H1 (cell line): ENCODE measurements around the gene FLNC. TPM values are rescaled to one million over a fixed set of nuclear protein-coding genes. Genes with fewer than 3 reads are reported as not detected.

ENCODE experiments used
- CTCF ChIA-PET: fragments of 300-600 bp; sonication (Branson Sonifier 250); formaldehyde crosslinking; loops from one replicate; lab custom pipeline; 2021; ENCODE audit not compliant: partially characterized antibody; lab: Charles Lee
- POLR2A ChIA-PET: fragments of 300-600 bp; sonication (Branson Sonifier 250); formaldehyde crosslinking; loops from one replicate; lab custom pipeline; 2021; ENCODE audit warnings: inconsistent platforms; ENCODE audit not compliant: partially characterized antibody; lab: Charles Lee
- DNase-seq, 2 experiments: peaks; one replicate each; pipeline versions ENCODE4 v3.0.0 to v3.0.0-alpha.2; 2010 to 2022; ENCODE audit warnings: low spot score in 2 of 2, low read depth in 1 of 2, mixed read lengths in 1 of 2
- FAIRE-seq: peaks from 2 replicates; lab custom pipeline; 2011; peaks lifted over from hg19 to GRCh38; lab: Jason Lieb, UNC
- H2AFZ ChIP-seq: 2 replicates; pipeline ENCODE4 v1.8.1; 2012; ENCODE audit warnings: low read length, inconsistent platforms
- H2AK5ac ChIP-seq: 2 replicates; pipeline ENCODE4 v1.6.1; 2013; ENCODE audit warnings: low read depth, low read length
- H2BK120ac ChIP-seq: replicated peaks from 2 replicates; pipeline ENCODE3; 2013; ENCODE audit warnings: low read depth, low read length, inconsistent platforms
- H2BK12ac ChIP-seq: 2 replicates; pipeline ENCODE4 v1.6.1; 2013; ENCODE audit warnings: low read depth, low read length
- H2BK15ac ChIP-seq: 2 replicates; pipeline ENCODE4 v1.6.1; 2013; ENCODE audit warnings: low read length
- H2BK20ac ChIP-seq: 2 replicates; pipeline ENCODE4 v1.6.1; 2013; ENCODE audit warnings: low read length
- H2BK5ac ChIP-seq: 2 replicates; pipeline ENCODE4 v1.6.1; 2013; ENCODE audit warnings: low read depth, low read length
- H3K14ac ChIP-seq: 2 replicates; pipeline ENCODE4 v1.6.1; 2013; ENCODE audit warnings: inconsistent platforms; ENCODE audit not compliant: insufficient read length
- H3K18ac ChIP-seq: 2 replicates; pipeline ENCODE4 v1.6.1; 2013; ENCODE audit warnings: low read length; ENCODE audit errors: extremely low read depth
- H3K23ac ChIP-seq: 2 replicates; pipeline ENCODE4 v1.6.1; 2013; ENCODE audit warnings: inconsistent platforms; ENCODE audit not compliant: insufficient read length
- H3K23me2 ChIP-seq: 2 replicates; pipeline ENCODE4 v1.6.1; 2013; ENCODE audit warnings: low read depth, low read length
- H3K27ac ChIP-seq: 2 replicates; pipeline ENCODE4 v1.6.1; 2011; ENCODE audit warnings: low read depth, low read length, inconsistent platforms
- H3K27me3 ChIP-seq, 4 experiments: replicated peaks in 1 of 4; 1 replicate in 1 of 4; 2 replicates in 3 of 4; pipeline versions ENCODE4 v1.6.1 to v1.8.1; 2011 to 2013; ENCODE audit warnings: low read length in 3 of 4, mild to moderate bottlenecking in 3 of 4, inconsistent platforms in 2 of 4, mixed read lengths in 2 of 4, moderate library complexity in 1 of 4; ENCODE audit not compliant: control insufficient read depth in 3 of 4, insufficient read depth in 3 of 4; ENCODE audit errors: extremely low read depth in 1 of 4
- H3K36me3 ChIP-seq, 4 experiments: 2 replicates each; pipeline versions ENCODE4 v1.6.1 to v1.8.1; 2011 to 2013; ENCODE audit warnings: mild to moderate bottlenecking in 4 of 4, low read length in 3 of 4, moderate library complexity in 2 of 4, control low read depth in 1 of 4, inconsistent platforms in 1 of 4; ENCODE audit not compliant: insufficient read depth in 4 of 4, control insufficient read depth in 2 of 4
- H3K4ac ChIP-seq: replicated peaks from 2 replicates; pipeline ENCODE3; 2013; ENCODE audit warnings: low read length, low read depth, mixed read lengths, inconsistent platforms; ENCODE audit not compliant: insufficient read length
- H3K4me1 ChIP-seq, 4 experiments: replicated peaks in 1 of 4; 1 replicate in 1 of 4; 2 replicates in 3 of 4; pipeline versions ENCODE4 v1.6.1 to v1.8.1; 2011 to 2013; ENCODE audit warnings: low read length in 3 of 4, inconsistent platforms in 2 of 4, mixed read lengths in 1 of 4; ENCODE audit not compliant: insufficient read depth in 4 of 4, control insufficient read depth in 3 of 4
- H3K4me2 ChIP-seq, 2 experiments: 2 replicates each; pipeline versions ENCODE4 v1.6.1 to v1.8.1; 2011 to 2013; ENCODE audit warnings: low read depth in 2 of 2, low read length in 2 of 2, control low read depth in 1 of 2, inconsistent platforms in 1 of 2, mild to moderate bottlenecking in 1 of 2; ENCODE audit not compliant: insufficient read depth in 1 of 2
- H3K4me3 ChIP-seq, 4 experiments: fragments of 200-600, 300-600 bp in 1 of 4; sonication (generic), shearing (Covaris generic), sonication (Bioruptor Twin) in 1 of 4; 2 replicates each; pipeline versions ENCODE4 v1.5.1 to v1.8.1; 2011 to 2016; ENCODE audit warnings: low read length in 4 of 4, low read depth in 3 of 4, control low read depth in 2 of 4, inconsistent platforms in 2 of 4, mild to moderate bottlenecking in 2 of 4, mixed read lengths in 1 of 4, moderate library complexity in 1 of 4; ENCODE audit not compliant: insufficient read depth in 2 of 4; ENCODE audit errors: extremely low read depth in 1 of 4
- H3K56ac ChIP-seq: replicated peaks from 2 replicates; pipeline ENCODE3; 2013; ENCODE audit warnings: low read depth, mild to moderate bottlenecking, mixed read lengths, low read length, inconsistent platforms; ENCODE audit not compliant: insufficient read length
- H3K79me1 ChIP-seq: 2 replicates; pipeline ENCODE4 v1.6.1; 2013; ENCODE audit warnings: low read depth, low read length, control low read depth
- H3K79me2 ChIP-seq, 2 experiments: 2 replicates each; pipeline versions ENCODE4 v1.6.1 to v1.8.1; 2012 to 2013; ENCODE audit warnings: low read length in 2 of 2, mild to moderate bottlenecking in 2 of 2, inconsistent platforms in 1 of 2; ENCODE audit not compliant: insufficient read depth in 2 of 2, control insufficient read depth in 1 of 2
- H3K9ac ChIP-seq, 4 experiments: replicated peaks in 1 of 4; 1 replicate in 1 of 4; 2 replicates in 3 of 4; pipeline versions ENCODE4 v1.6.1 to v1.8.1; 2011 to 2013; ENCODE audit warnings: low read depth in 3 of 4, low read length in 3 of 4, control low read depth in 2 of 4, mild to moderate bottlenecking in 2 of 4, moderate library complexity in 2 of 4, inconsistent platforms in 1 of 4; ENCODE audit errors: extremely low read depth in 1 of 4
- H3K9me3 ChIP-seq, 2 experiments: 2 replicates each; pipeline versions ENCODE4 v1.6.1 to v1.8.1; 2012 to 2013; ENCODE audit warnings: mild to moderate bottlenecking in 2 of 2, moderate library complexity in 2 of 2, control low read depth in 1 of 2, inconsistent platforms in 1 of 2, low read depth in 1 of 2, low read length in 1 of 2, mixed read lengths in 1 of 2; ENCODE audit not compliant: insufficient read depth in 2 of 2
- H4K20me1 ChIP-seq, 2 experiments: replicated peaks in 1 of 2; 2 replicates each; pipeline versions ENCODE3 to v1.8.1; 2011 to 2013; ENCODE audit warnings: inconsistent platforms in 2 of 2, low read length in 2 of 2, mild to moderate bottlenecking in 1 of 2; ENCODE audit not compliant: insufficient read depth in 2 of 2, control insufficient read depth in 1 of 2
- H4K5ac ChIP-seq: 2 replicates; pipeline ENCODE4 v1.6.1; 2013; ENCODE audit warnings: low read length, low read depth, mixed read lengths, inconsistent platforms; ENCODE audit not compliant: insufficient read length
- H4K8ac ChIP-seq: 2 replicates; pipeline ENCODE4 v1.8.0; 2013; ENCODE audit warnings: mild to moderate bottlenecking, moderate library complexity, low read length, inconsistent platforms; ENCODE audit not compliant: insufficient read depth; ENCODE audit errors: extremely low read depth
- H4K91ac ChIP-seq: replicated peaks from 2 replicates; pipeline ENCODE3; 2013; ENCODE audit warnings: low read length, mixed read lengths, inconsistent platforms; ENCODE audit not compliant: insufficient read length
- CHD1 ChIP-seq: IDR thresholded peaks from 2 replicates; pipeline ENCODE4 v1.6.1; 2012; ENCODE audit warnings: low read depth, low read length, improper control_type of control experiment
- CHD2 ChIP-seq: IDR thresholded peaks from 2 replicates; pipeline ENCODE4 v1.6.1; 2012; ENCODE audit warnings: low read length, improper control_type of control experiment
- EP300 ChIP-seq, 2 experiments: IDR thresholded peaks; 1 replicate in 1 of 2; 2 replicates in 1 of 2; pipeline ENCODE4 v1.6.1; 2011 to 2012; ENCODE audit warnings: low read depth in 2 of 2, low read length in 2 of 2, mild to moderate bottlenecking in 2 of 2, borderline replicate concordance in 1 of 2, inconsistent platforms in 1 of 2, moderate library complexity in 1 of 2
- EZH2 ChIP-seq: fragments of 200-600 bp; sonication (generic); IDR thresholded peaks from 2 replicates; pipeline ENCODE4 v1.7.1; 2012; ENCODE audit warnings: low read depth, mild to moderate bottlenecking, moderate library complexity, low read length, inconsistent platforms; ENCODE audit not compliant: severe bottlenecking
- HDAC6 ChIP-seq: IDR thresholded peaks from one replicate; pipeline ENCODE4 v1.7.1; 2012; ENCODE audit warnings: low read depth, mild to moderate bottlenecking, inconsistent platforms, low read length, moderate library complexity
- NANOG ChIP-seq: IDR thresholded peaks from 2 replicates; pipeline ENCODE4 v1.6.1; 2011; ENCODE audit warnings: low read length, low read depth, mild to moderate bottlenecking, inconsistent platforms; ENCODE audit not compliant: insufficient read depth, poor library complexity, severe bottlenecking
- NRF1 ChIP-seq: IDR thresholded peaks from 2 replicates; pipeline ENCODE4 v1.6.1; 2011; ENCODE audit warnings: mild to moderate bottlenecking, low read depth, low read length, improper control_type of control experiment
- RBBP5 ChIP-seq: IDR thresholded peaks from 2 replicates; pipeline ENCODE4 v1.7.1; 2012; ENCODE audit warnings: low read depth, mild to moderate bottlenecking, inconsistent platforms, low read length, moderate library complexity, borderline replicate concordance
- RNF2 ChIP-seq: fragments of 200-900, 300-1000 bp; sonication (generic); IDR thresholded peaks from 2 replicates; pipeline ENCODE4 v1.7.1; 2016; ENCODE audit warnings: borderline replicate concordance, low read depth, mild to moderate bottlenecking, antibody characterized with exemption, low read length; ENCODE audit not compliant: poor library complexity, severe bottlenecking; ENCODE audit errors: missing control alignments
- RXRA ChIP-seq: IDR thresholded peaks from 2 replicates; pipeline ENCODE4 v1.6.1; 2011; ENCODE audit warnings: low read depth, mild to moderate bottlenecking, low read length, moderate library complexity; ENCODE audit not compliant: insufficient read depth
- SAP30 ChIP-seq: fragments of 300-600 bp; sonication (generic); IDR thresholded peaks from 2 replicates; pipeline ENCODE4 v1.7.1; 2012; ENCODE audit warnings: low read length, moderate library complexity, mild to moderate bottlenecking, inconsistent platforms; ENCODE audit not compliant: insufficient read depth, insufficient replicate concordance
- TAF1 ChIP-seq: IDR thresholded peaks from 2 replicates; pipeline ENCODE4 v1.6.1; 2011; ENCODE audit warnings: mild to moderate bottlenecking, low read depth, low read length
- YY1 ChIP-seq: IDR thresholded peaks from 2 replicates; pipeline ENCODE4 v1.6.1; 2011; ENCODE audit warnings: low read depth, mild to moderate bottlenecking, low read length
- whole genome bisulfite sequencing, 2 experiments: shearing (Covaris generic) in 1 of 2; methylation state at CpG; one replicate each; pipeline versions ENCODE4 v1.1.6 to v1.1.7; 2013 to 2015; ENCODE audit warnings: low lambda C conversion rate in 2 of 2, mixed read lengths in 2 of 2, inconsistent platforms in 1 of 2, low coverage in 1 of 2, missing lambda C conversion rate in 1 of 2; ENCODE audit not compliant: insufficient replicate concordance in 2 of 2, insufficient coverage in 1 of 2, insufficient read length in 1 of 2; ENCODE audit errors: extremely low coverage in 1 of 2, missing lambda C conversion rate in 1 of 2; 5-methylcytosine and 5-hydroxymethylcytosine counted together
- polyA plus RNA-seq, 7 experiments: library from polyadenylated mRNA; depleted of rRNA in 3 of 7; stranded (reverse) in 5 of 7; unstranded in 2 of 7; fragments of >200 nt in 5 of 7; fragments of 200-250 nt in 2 of 7; gene quantifications; 1 replicate in 5 of 7; 2 replicates in 1 of 7; 4 replicates in 1 of 7; pipeline versions ENCODE4 v1.2.1 to v1.2.3, GENCODE V29; 2011 to 2013; ENCODE audit warnings: missing spikeins in 2 of 7, mixed read lengths in 2 of 7
- total RNA-seq: library from RNA; stranded (reverse); fragmentation: NEBNext Ultra II Directional; extraction: Animal tissue kit (Norgen Biotek cat#: 25700); gene quantifications from 2 replicates; pipeline ENCODE4 v1.2.1, GENCODE V29; 2021

The FLNC gene
- total and polyA plus RNA-seq, 2 of the 8 experiments (the other 6 are each of a cell fraction or from before 2014, with no cell fraction given) = 1.9 to 10.7 TPM

- Histone ChIP-seq H2AFZ (no peak overlapping the region), H3K56ac (no peak overlapping the region), H3K4ac (no peak overlapping the region), H2BK12ac (no peak overlapping the region), H3K23ac (no peak overlapping the region), H4K5ac (no peak overlapping the region), H3K9ac (no peak overlapping the region), H3K14ac (no peak overlapping the region), H3K79me1 (no peaks in the 10 kb centered on the region), H3K18ac (no peak overlapping the region), H2BK20ac (no peak overlapping the region), H4K91ac (no peak overlapping the region), H4K8ac (no peak overlapping the region), H3K4me2 (no peak overlapping the region), H3K27ac (no peak overlapping the region), H3K27me3 (no peaks in the 10 kb centered on the region; a peak in 1 of 7 replicates), H2BK120ac (no peak overlapping the region), H3K4me1 (peaks cover 0 to 10% (median 7%) of the 10 kb centered on the region in 4 experiments; a peak in 6 of 7 replicates), H3K4me3 (no peak overlapping the region), H4K20me1 (no peaks in the 10 kb centered on the region), H3K79me2 (no peaks in the 10 kb centered on the region), H3K36me3 (no peaks in the 10 kb centered on the region), H2BK5ac (no peak overlapping the region), H3K9me3 (no peaks in the 10 kb centered on the region), H2AK5ac (no peak overlapping the region), H2BK15ac (no peak overlapping the region), H3K23me2 (no peaks in the 10 kb centered on the region)
- DNase-seq (no peak), FAIRE-seq (no peak)
- POLR2A ChIA-PET = interaction anchor here (0.9 to 2.7 kb wide), 3 partner anchors 8 to 29 kb away, joined by 3 to 15 read pairs (median 5); no protein-coding TSS in a partner anchor
- WGBS, 2 experiments = 90% methylated on average over 12 of the region's 13 CpGs; no CpG with 5 or more reads in 1 of the 2 experiments
- CTCF ChIA-PET = interaction anchor here (0.6 to 11.5 kb wide), 10 partner anchors 10 to 53 kb away, joined by 3 to 148 read pairs (median 7); partner anchors contain the start of gene ATP6V1F
- no peak for TF ChIP-seq HDAC6
- no peak for TF ChIP-seq SAP30
- no peak for TF ChIP-seq CHD1
- TF ChIP-seq RBBP5 = no peak
- TF ChIP-seq EP300 (IDR thresholded peaks at IDR 0.05; ENCODE audit: borderline replicate concordance in 1 of 2, low read depth in 2 of 2, low read length in 2 of 2) = no peak
- no peak for TF ChIP-seq TAF1
- TF ChIP-seq RNF2 = no peak
- no peak for TF ChIP-seq EZH2
- TF ChIP-seq CHD2 = no peak
- TF ChIP-seq RXRA = no peak
- no peak for TF ChIP-seq NRF1
- TF ChIP-seq NANOG = no peak
- no peak for TF ChIP-seq YY1
These were observed 9.6 kb downstream of the FLNC start for GRCh38 chr7:128839751-128840177.
